Trophoblast cell (in vitro differentiated cells and primary cell): ENCODE data around the gene PTPRJ.
A peak's percentile ranks its signal among the peaks of the same experiment; 100 is the strongest.
"Not testable (repeated sequence)": the region's sequence is repeated elsewhere in the genome, so short reads cannot be mapped to it uniquely, and the experiment has no call there.

Source experiments
- DNase-seq, 2 donors: peaks; one replicate each; pipeline ENCODE4 v3.0.0-alpha.2; 2016
- H2AFZ ChIP-seq: 2 replicates; pipeline ENCODE4 v1.6.1; 2013; ENCODE audit warnings: low read length, moderate library complexity, mild to moderate bottlenecking; ENCODE audit not compliant: insufficient read depth, poor library complexity
- H2AK5ac ChIP-seq: 2 replicates; pipeline ENCODE4 v1.6.1; 2013; ENCODE audit warnings: mild to moderate bottlenecking, low read length
- H2BK120ac ChIP-seq: 2 replicates; pipeline ENCODE4 v1.6.1; 2013; ENCODE audit warnings: low read length, mild to moderate bottlenecking, moderate library complexity; ENCODE audit not compliant: insufficient read depth, poor library complexity
- H2BK12ac ChIP-seq: 2 replicates; pipeline ENCODE4 v1.6.1; 2013; ENCODE audit warnings: mild to moderate bottlenecking, low read length, moderate library complexity
- H2BK5ac ChIP-seq: 2 replicates; pipeline ENCODE4 v1.6.1; 2013; ENCODE audit warnings: low read length, low read depth, moderate library complexity, mild to moderate bottlenecking; ENCODE audit not compliant: poor library complexity
- H3K14ac ChIP-seq: 2 replicates; pipeline ENCODE4 v1.6.1; 2013; ENCODE audit warnings: mild to moderate bottlenecking, low read length
- H3K18ac ChIP-seq: 2 replicates; pipeline ENCODE4 v1.6.1; 2013; ENCODE audit warnings: mild to moderate bottlenecking, low read length
- H3K23ac ChIP-seq: 2 replicates; pipeline ENCODE4 v1.6.1; 2013; ENCODE audit warnings: low read length
- H3K27ac ChIP-seq: 2 replicates; pipeline ENCODE4 v1.5.1; 2013; ENCODE audit warnings: low read depth, mild to moderate bottlenecking, inconsistent platforms, low read length, moderate library complexity
- H3K27me3 ChIP-seq: 2 replicates; pipeline ENCODE4 v1.6.1; 2013; ENCODE audit warnings: inconsistent platforms, mild to moderate bottlenecking, low read length, moderate library complexity; ENCODE audit not compliant: insufficient read depth
- H3K36me3 ChIP-seq, 2 experiments: 1 replicate in 1 of 2; 2 replicates in 1 of 2; pipeline ENCODE4 v1.6.1; 2013; ENCODE audit warnings: low read length in 2 of 2, mild to moderate bottlenecking in 2 of 2, moderate library complexity in 1 of 2; ENCODE audit not compliant: insufficient read depth in 2 of 2, control insufficient read depth in 1 of 2
- H3K4ac ChIP-seq: 2 replicates; pipeline ENCODE4 v1.6.1; 2013; ENCODE audit warnings: low read depth, mild to moderate bottlenecking, low read length, moderate library complexity
- H3K4me1 ChIP-seq, 2 experiments: 1 replicate in 1 of 2; 2 replicates in 1 of 2; pipeline ENCODE4 v1.6.1; 2013; ENCODE audit warnings: low read length in 2 of 2, mild to moderate bottlenecking in 2 of 2, moderate library complexity in 1 of 2; ENCODE audit not compliant: insufficient read depth in 2 of 2, control insufficient read depth in 1 of 2
- H3K4me2 ChIP-seq: 2 replicates; pipeline ENCODE4 v1.6.1; 2013; ENCODE audit warnings: inconsistent platforms, mild to moderate bottlenecking, low read length, moderate library complexity
- H3K4me3 ChIP-seq: 2 replicates; pipeline ENCODE4 v1.5.1; 2013; ENCODE audit warnings: mild to moderate bottlenecking, low read depth, low read length, inconsistent platforms
- H3K79me1 ChIP-seq: one replicate; pipeline ENCODE4 v1.6.1; 2013; ENCODE audit warnings: low read length
- H3K79me2 ChIP-seq: 2 replicates; pipeline ENCODE4 v1.6.1; 2013; ENCODE audit warnings: low read length, mild to moderate bottlenecking; ENCODE audit not compliant: control insufficient read depth, insufficient read depth, poor library complexity
- H3K9ac ChIP-seq: 2 replicates; pipeline ENCODE4 v1.6.1; 2013; ENCODE audit warnings: mild to moderate bottlenecking, low read length
- H3K9me3 ChIP-seq: 2 replicates; pipeline ENCODE4 v1.6.1; 2013; ENCODE audit warnings: low read depth, mild to moderate bottlenecking, control low read depth, inconsistent platforms, low read length; ENCODE audit not compliant: insufficient read depth
- H4K12ac ChIP-seq: 2 replicates; pipeline ENCODE4 v1.6.1; 2013; ENCODE audit warnings: low read depth, mild to moderate bottlenecking, low read length, moderate library complexity
- H4K8ac ChIP-seq: 2 replicates; pipeline ENCODE4 v1.6.1; 2013; ENCODE audit warnings: low read depth, mild to moderate bottlenecking, low read length, moderate library complexity
- H4K91ac ChIP-seq: one replicate; pipeline ENCODE4 v1.6.1; 2013; ENCODE audit warnings: low read depth, mild to moderate bottlenecking, low read length, moderate library complexity
- WGBS: extraction: QIAGEN DNeasy Blood & Tissue Kit; methylation state at CpG from one replicate; pipeline ENCODE4 v1.1.7; 2013; ENCODE audit warnings: missing lambda C conversion rate; ENCODE audit not compliant: insufficient read length, insufficient coverage; ENCODE audit errors: extremely low coverage; 5-methylcytosine and 5-hydroxymethylcytosine counted together

Gene PTPRJ

DNA sequence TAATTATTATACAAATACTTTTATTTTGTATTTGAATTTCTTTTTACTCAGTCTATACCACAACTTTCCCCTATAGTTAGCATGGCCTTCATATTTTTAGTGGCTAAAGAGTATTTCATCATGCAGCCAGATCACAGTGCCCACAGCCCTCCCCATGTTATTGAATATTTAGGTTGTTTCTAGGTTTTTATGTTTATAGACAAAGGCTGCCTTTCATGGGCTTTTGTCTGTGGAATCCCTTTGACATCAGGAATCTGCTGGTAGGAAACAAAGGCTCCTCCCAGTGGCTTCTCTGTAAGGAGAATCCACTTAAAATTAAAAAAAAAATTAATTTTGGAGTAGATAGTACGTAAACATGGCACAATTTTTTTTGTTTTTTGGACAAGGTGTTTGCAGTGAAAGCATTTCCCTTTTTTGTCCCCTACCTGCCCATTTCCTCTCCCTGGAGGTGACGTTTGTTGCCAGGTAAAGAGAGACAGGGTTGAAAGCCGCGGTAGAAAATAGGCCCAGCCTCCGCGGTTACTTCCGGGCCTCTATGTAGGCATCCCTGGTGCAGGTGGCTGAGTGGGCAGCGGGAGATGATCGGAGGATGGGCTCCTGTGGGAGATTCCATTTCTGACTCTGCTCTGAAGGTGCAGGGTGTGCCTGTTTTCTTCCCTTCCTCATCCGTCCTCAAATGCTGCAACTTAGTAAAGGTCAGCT, 154.0 kb downstream of the PTPRJ start:
- H3K79me1 ChIP-seq, result no peaks in the 10 kb centered on the region
- no peak overlapping the region for H3K9ac ChIP-seq
- H2BK5ac ChIP-seq, result no peak overlapping the region
- H3K79me2 ChIP-seq, result no peaks in the 10 kb centered on the region
- H3K14ac ChIP-seq, result no peak overlapping the region
- H3K27ac ChIP-seq, result no peak overlapping the region
- no peak overlapping the region for H4K91ac ChIP-seq
- no peak overlapping the region for H3K18ac ChIP-seq
- no CpG with 5 or more reads among the region's 10 CpGs for WGBS
- H3K4me3 ChIP-seq, result no peak overlapping the region
- no peak overlapping the region for H2AK5ac ChIP-seq
- H2BK120ac ChIP-seq, result no peak overlapping the region
- no peaks in the 10 kb centered on the region for H3K27me3 ChIP-seq
- H3K4me1 ChIP-seq, result no peaks in the 10 kb centered on the region
- DNase-seq, result peak in 1 of 2 donors; percentile 33
- no peak overlapping the region for H3K4me2 ChIP-seq
- H4K8ac ChIP-seq, result no peak overlapping the region
- peaks cover 2 to 8% of the 10 kb centered on the region in 2 experiments for H3K36me3 ChIP-seq
- H3K23ac ChIP-seq, result no peak overlapping the region
- no peak overlapping the region for H3K4ac ChIP-seq
- H2AFZ ChIP-seq, result no peak overlapping the region
- no peak overlapping the region for H4K12ac ChIP-seq
- peaks cover 2% of the 10 kb centered on the region for H3K9me3 ChIP-seq
- H2BK12ac ChIP-seq, result no peak overlapping the region

- Histone ChIP-seq H4K8ac (no peak overlapping the region), H3K79me2 (no peaks in the 10 kb centered on the region), H4K91ac (no peak overlapping the region), H2AFZ (no peak overlapping the region), H3K9ac (no peak overlapping the region), H3K4me2 (no peak overlapping the region), H3K23ac (no peak overlapping the region), H3K27me3 (no peaks in the 10 kb centered on the region), H3K27ac (no peak overlapping the region), H2BK120ac (no peak overlapping the region), H3K18ac (no peak overlapping the region), H3K9me3 (peaks cover 2% of the 10 kb centered on the region), H3K4me3 (no peak overlapping the region), H4K12ac (no peak overlapping the region), H3K36me3 (peaks cover 7 to 9% of the 10 kb centered on the region in 2 experiments), H3K79me1 (no peaks in the 10 kb centered on the region), H3K4ac (no peak overlapping the region), H2BK5ac (no peak overlapping the region), H2AK5ac (no peak overlapping the region), H2BK12ac (no peak overlapping the region), H3K4me1 (no peaks in the 10 kb centered on the region), H3K14ac (no peak overlapping the region)
- DNase-seq, result no peak
Measured at GRCh38 chr11:48138222-48138621, 157.9 kb downstream of the PTPRJ start.

- not testable (repeated sequence) for H3K9ac ChIP-seq, DNase-seq, H3K4me3 ChIP-seq, H2AFZ ChIP-seq, H3K23ac ChIP-seq, H3K27me3 ChIP-seq, H2BK12ac ChIP-seq, H3K79me1 ChIP-seq, H3K9me3 ChIP-seq, H4K91ac ChIP-seq, H3K4ac ChIP-seq, H3K18ac ChIP-seq, H4K12ac ChIP-seq, H3K4me2 ChIP-seq, H2BK120ac ChIP-seq, H3K4me1 ChIP-seq, H3K14ac ChIP-seq, H4K8ac ChIP-seq, H2BK5ac ChIP-seq, H2AK5ac ChIP-seq, H3K27ac ChIP-seq, H3K79me2 ChIP-seq
- no CpG with 5 or more reads among the region's 3 CpGs for WGBS
- H3K36me3 ChIP-seq, result peaks cover 7 to 11% of the 10 kb centered on the region in 2 experiments
Measured at GRCh38 chr11:48139896-48140295, 159.5 kb downstream of the PTPRJ start.

DNA sequence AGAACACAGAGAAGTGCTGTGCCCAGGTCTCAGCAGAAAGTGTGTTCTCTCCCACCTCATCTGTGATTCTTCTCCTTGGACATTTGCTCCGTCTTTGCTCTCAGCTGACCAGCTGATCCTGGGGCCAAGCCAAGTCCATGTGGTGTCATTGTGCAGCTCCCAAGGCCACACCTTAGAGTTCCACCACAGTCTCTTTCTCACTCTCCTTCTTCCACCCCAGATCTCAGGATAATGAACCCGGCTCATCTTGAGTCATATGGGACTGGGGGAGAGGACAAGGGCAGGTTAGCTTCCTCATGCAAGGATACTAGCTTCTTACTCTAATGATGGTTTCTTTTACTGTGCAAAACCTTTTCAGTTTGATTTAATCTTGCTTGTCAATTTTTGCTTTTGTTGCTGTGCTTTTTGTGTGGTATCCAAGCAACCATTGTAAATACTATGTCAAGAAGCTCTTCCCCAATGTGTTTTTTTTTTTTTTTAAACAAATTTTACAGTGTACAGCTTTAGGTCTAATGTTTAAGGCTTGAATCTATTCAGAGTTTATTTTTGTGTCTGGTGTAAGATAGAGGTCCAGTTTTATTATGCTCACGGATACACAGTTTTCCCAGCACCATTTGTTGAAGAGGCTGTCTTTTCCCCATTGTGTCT, 161.2 kb downstream of the PTPRJ start:
- Histone ChIP-seq H3K4ac (no peak overlapping the region), H4K12ac (no peak overlapping the region), H3K9me3 (peaks cover 2% of the 10 kb centered on the region), H3K4me3 (no peak overlapping the region), H3K27me3 (no peaks in the 10 kb centered on the region), H4K8ac (no peak overlapping the region), H3K18ac (no peak overlapping the region), H3K4me2 (no peak overlapping the region), H2BK120ac (no peak overlapping the region), H2BK5ac (no peak overlapping the region), H3K14ac (no peak overlapping the region), H3K27ac (no peak overlapping the region), H3K9ac (no peak overlapping the region), H3K79me2 (no peaks in the 10 kb centered on the region), H3K23ac (no peak overlapping the region), H3K79me1 (no peaks in the 10 kb centered on the region), H2AFZ (no peak overlapping the region), H4K91ac (no peak overlapping the region), H3K36me3 (peaks cover 5 to 13% of the 10 kb centered on the region in 2 experiments), H3K4me1 (no peaks in the 10 kb centered on the region), H2AK5ac (no peak overlapping the region), H2BK12ac (no peak overlapping the region)
- no CpG with 5 or more reads among the region's 3 CpGs for WGBS
- DNase-seq, result no peak
